ENCODE data around the gene HLA-A.

The HLA-A gene

DNA sequence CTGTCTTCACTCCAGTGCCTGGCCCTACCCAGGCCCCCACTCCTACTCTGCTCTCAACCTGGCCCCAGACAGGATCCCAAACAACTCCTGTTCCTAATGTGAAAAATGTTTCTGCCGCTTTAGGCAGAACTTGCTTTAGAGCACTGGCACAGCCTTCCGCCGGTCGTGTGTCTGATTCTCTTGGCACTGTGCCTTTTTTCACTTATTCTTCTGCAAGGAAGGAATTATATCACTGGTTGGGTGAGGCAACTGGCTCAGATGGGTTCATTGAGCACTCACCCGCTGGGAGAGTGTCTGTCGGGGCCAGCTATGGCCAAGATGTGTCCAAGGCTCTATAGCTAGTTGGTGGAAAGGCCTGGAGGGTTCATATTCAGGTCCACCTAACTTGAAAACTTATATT, 33.6 kb upstream of the HLA-A start:
- TF ChIP-seq SPI1 (IDR thresholded peaks at IDR 0.05; ENCODE audit: borderline replicate concordance, low read depth) (no peak), GABPA (IDR thresholded peaks at IDR 0.05; ENCODE audit: low read depth) (no peak), POLR2AphosphoS5 (IDR thresholded peaks at IDR 0.05; ENCODE audit: low read depth) (no peak)
- TF ChIP-seq, protein P1, sequence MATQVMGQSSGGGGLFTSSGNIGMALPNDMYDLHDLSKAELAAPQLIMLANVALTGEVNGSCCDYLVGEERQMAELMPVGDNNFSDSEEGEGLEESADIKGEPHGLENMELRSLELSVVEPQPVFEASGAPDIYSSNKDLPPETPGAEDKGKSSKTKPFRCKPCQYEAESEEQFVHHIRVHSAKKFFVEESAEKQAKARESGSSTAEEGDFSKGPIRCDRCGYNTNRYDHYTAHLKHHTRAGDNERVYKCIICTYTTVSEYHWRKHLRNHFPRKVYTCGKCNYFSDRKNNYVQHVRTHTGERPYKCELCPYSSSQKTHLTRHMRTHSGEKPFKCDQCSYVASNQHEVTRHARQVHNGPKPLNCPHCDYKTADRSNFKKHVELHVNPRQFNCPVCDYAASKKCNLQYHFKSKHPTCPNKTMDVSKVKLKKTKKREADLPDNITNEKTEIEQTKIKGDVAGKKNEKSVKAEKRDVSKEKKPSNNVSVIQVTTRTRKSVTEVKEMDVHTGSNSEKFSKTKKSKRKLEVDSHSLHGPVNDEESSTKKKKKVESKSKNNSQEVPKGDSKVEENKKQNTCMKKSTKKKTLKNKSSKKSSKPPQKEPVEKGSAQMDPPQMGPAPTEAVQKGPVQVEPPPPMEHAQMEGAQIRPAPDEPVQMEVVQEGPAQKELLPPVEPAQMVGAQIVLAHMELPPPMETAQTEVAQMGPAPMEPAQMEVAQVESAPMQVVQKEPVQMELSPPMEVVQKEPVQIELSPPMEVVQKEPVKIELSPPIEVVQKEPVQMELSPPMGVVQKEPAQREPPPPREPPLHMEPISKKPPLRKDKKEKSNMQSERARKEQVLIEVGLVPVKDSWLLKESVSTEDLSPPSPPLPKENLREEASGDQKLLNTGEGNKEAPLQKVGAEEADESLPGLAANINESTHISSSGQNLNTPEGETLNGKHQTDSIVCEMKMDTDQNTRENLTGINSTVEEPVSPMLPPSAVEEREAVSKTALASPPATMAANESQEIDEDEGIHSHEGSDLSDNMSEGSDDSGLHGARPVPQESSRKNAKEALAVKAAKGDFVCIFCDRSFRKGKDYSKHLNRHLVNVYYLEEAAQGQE (IDR thresholded peaks at IDR 0.05; ENCODE audit: insufficient replicate concordance, low read depth) = no peak
- TF ChIP-seq, protein P2, sequence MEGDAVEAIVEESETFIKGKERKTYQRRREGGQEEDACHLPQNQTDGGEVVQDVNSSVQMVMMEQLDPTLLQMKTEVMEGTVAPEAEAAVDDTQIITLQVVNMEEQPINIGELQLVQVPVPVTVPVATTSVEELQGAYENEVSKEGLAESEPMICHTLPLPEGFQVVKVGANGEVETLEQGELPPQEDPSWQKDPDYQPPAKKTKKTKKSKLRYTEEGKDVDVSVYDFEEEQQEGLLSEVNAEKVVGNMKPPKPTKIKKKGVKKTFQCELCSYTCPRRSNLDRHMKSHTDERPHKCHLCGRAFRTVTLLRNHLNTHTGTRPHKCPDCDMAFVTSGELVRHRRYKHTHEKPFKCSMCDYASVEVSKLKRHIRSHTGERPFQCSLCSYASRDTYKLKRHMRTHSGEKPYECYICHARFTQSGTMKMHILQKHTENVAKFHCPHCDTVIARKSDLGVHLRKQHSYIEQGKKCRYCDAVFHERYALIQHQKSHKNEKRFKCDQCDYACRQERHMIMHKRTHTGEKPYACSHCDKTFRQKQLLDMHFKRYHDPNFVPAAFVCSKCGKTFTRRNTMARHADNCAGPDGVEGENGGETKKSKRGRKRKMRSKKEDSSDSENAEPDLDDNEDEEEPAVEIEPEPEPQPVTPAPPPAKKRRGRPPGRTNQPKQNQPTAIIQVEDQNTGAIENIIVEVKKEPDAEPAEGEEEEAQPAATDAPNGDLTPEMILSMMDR (IDR thresholded peaks at IDR 0.05; ENCODE audit: insufficient read depth, low read length) = no peak
- Histone ChIP-seq H3K27ac (replicated peaks) (no peak overlapping the region), H3K27me3 (ENCODE audit: insufficient read depth, poor library complexity, severe bottlenecking) (no peaks in the 10 kb centered on the region), H3K4me3 (replicated peaks; ENCODE audit: insufficient read depth, low read length) (no peak overlapping the region)
- DNase-seq (ENCODE audit: low read depth in 1 of 2, low spot score in 1 of 2) = no peak

DNA sequence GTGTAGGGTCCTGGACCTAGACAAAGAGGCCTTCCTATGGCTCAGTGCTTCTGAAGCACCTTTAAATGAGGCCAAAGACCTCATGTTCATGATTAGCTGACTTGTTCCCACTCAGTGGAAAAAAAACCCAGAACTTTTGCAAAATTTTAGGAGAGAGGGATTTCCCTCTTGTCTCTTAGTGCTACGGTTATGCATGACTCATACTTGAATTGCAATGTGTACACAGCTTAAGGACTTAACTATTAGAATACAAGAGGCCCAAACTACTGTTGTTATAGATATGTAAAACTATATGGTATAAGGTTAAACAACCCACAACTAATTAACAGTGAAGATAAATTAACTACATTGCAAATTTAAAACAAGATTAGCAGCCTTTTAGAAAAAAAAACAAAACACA, 32.3 kb upstream of the HLA-A start:
- Histone ChIP-seq H3K27ac (replicated peaks) (no peak overlapping the region), H3K27me3 (ENCODE audit: insufficient read depth, poor library complexity, severe bottlenecking) (no peaks in the 10 kb centered on the region), H3K4me3 (replicated peaks; ENCODE audit: insufficient read depth, low read length) (no peak overlapping the region)
- TF ChIP-seq, protein P1 (IDR thresholded peaks at IDR 0.05; ENCODE audit: insufficient replicate concordance, low read depth) = no peak
- TF ChIP-seq GABPA (IDR thresholded peaks at IDR 0.05; ENCODE audit: low read depth) (no peak), SPI1 (IDR thresholded peaks at IDR 0.05; ENCODE audit: borderline replicate concordance, low read depth) (no peak), POLR2AphosphoS5 (IDR thresholded peaks at IDR 0.05; ENCODE audit: low read depth) (no peak)
- TF ChIP-seq, protein P2 (IDR thresholded peaks at IDR 0.05; ENCODE audit: insufficient read depth, low read length) = no peak
- no peak for DNase-seq (ENCODE audit: low read depth in 1 of 2, low spot score in 1 of 2)

DNA sequence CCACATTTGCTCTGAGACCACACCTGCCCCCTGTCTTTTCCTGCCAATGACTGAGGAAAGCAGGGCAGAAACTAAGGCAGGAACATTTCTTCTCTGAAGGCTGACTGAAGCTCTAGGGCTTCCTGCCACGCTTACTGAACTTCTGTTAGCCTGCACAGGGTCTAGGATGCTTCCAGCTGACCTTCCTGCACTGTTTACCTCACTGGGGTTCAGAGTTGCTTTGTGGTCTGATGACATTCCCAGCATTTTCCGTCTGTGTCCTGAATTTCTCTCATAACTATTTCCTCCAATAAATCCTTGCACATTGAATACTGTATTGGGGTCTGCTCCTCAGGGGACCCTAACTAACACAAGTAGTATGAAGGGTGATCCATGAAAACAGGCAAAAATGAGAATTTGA, 29.5 kb upstream of the HLA-A start:
- no peaks in the 10 kb centered on the region for H3K27me3 ChIP-seq (ENCODE audit: insufficient read depth, poor library complexity, severe bottlenecking)
- TF ChIP-seq, protein P1 (IDR thresholded peaks at IDR 0.05; ENCODE audit: insufficient replicate concordance, low read depth) = no peak
- TF ChIP-seq, protein P2 (IDR thresholded peaks at IDR 0.05; ENCODE audit: insufficient read depth, low read length) = no peak
- TF ChIP-seq POLR2AphosphoS5 (IDR thresholded peaks at IDR 0.05; ENCODE audit: low read depth) (no peak), SPI1 (IDR thresholded peaks at IDR 0.05; ENCODE audit: borderline replicate concordance, low read depth) (no peak), GABPA (IDR thresholded peaks at IDR 0.05; ENCODE audit: low read depth) (no peak)
- no peak for DNase-seq (ENCODE audit: low read depth in 1 of 2, low spot score in 1 of 2)
- no peak overlapping the region for H3K4me3 ChIP-seq (replicated peaks; ENCODE audit: insufficient read depth, low read length)
- H3K27ac ChIP-seq (replicated peaks) = no peak overlapping the region
